Brain (organoid and tissue), 1 donor: Measurements from ENCODE around the gene PSG2. TPM values are rescaled to one million over a fixed set of nuclear protein-coding genes. Genes with fewer than 3 reads are reported as not detected.

Experiments
- polyA plus RNA-seq: library from polyadenylated mRNA; stranded (reverse); fragments of 350-450 nt; fragmentation: Illumina TruSeq; extraction: RNeasy Lipid Tissue Mini Kit (QIAGEN cat#74804); gene quantifications from one replicate; pipeline ENCODE4 v1.2.3, GENCODE V29; 2015; ENCODE audit warnings: low read depth, low replicate concordance; ENCODE audit not compliant: insufficient read depth

Gene PSG2
- polyA plus RNA-seq, 1 donor from 2014 or later = not detected

Other genes with a start within 250 kb of the PSG2 start
- gene PSG1, start 203.0 kb downstream of the PSG2 start, polyA plus RNA-seq = not detected
- not detected for gene PSG6, start 164.8 kb downstream of the PSG2 start, polyA plus RNA-seq
- not detected for gene PSG7, start 145.5 kb downstream of the PSG2 start, polyA plus RNA-seq
- not detected for gene PSG11, start 56.2 kb downstream of the PSG2 start, polyA plus RNA-seq
- not detected for gene PSG5, start 103.8 kb upstream of the PSG2 start, polyA plus RNA-seq
- gene PSG4, start 122.9 kb upstream of the PSG2 start, polyA plus RNA-seq = not detected
- not detected for gene PSG9, start 186.8 kb upstream of the PSG2 start, polyA plus RNA-seq